HepG2 (cell line): ENCODE results near the gene KATNAL2. TPM values are rescaled to one million over a fixed set of nuclear protein-coding genes. Genes with fewer than 3 reads are reported as not detected.

ENCODE experiments used
- ATAC-seq: fragments of 200-7000 bp; cut with Tn5 transposase; 3 replicates; pipeline ENCODE4 v1.9.1; 2020; ENCODE audit warnings: mild to moderate bottlenecking, moderate library complexity
- BruUV-seq: library from RNA; stranded (reverse); fragments of 400-500 nt; replicated peaks from 2 replicates; lab custom pipeline; 2021; lab: Mats Ljungman, UMichigan
- CTCF ChIA-PET: fragments of 300-600 bp; formaldehyde crosslinking; extraction: SDS; loops from one replicate; lab custom pipeline; 2021; ENCODE audit warnings: low total read pairs, inconsistent platforms, low intra/inter-chr PET ratio; lab: Yijun Ruan, JAX
- POLR2A ChIA-PET: fragments of 350-600 bp; sonication (Branson Sonifier 250); formaldehyde crosslinking; loops from one replicate; lab custom pipeline; 2020; ENCODE audit warnings: antibody characterized with exemption, inconsistent platforms; lab: Yijun Ruan, JAX
- DNase-seq: peaks from one replicate; pipeline ENCODE4 v3.0.0-alpha.2; 2015; ENCODE audit warnings: low spot score
- FAIRE-seq: peaks from 3 replicates; lab custom pipeline; 2011; peaks lifted over from hg19 to GRCh38; lab: Jason Lieb, UNC
- H2AFZ ChIP-seq: one replicate; pipeline ENCODE4 v1.6.1; 2011; ENCODE audit warnings: low read length, inconsistent platforms
- H3K27ac ChIP-seq: fragments of 300-600 bp; 3 replicates; pipeline ENCODE4 v1.8.0; 2011; ENCODE audit warnings: mixed run types, mild to moderate bottlenecking, mixed read lengths, low read length, inconsistent platforms; ENCODE audit not compliant: insufficient read depth; ENCODE audit errors: extremely low read length
- H3K27me3 ChIP-seq, 2 experiments: fragments of 200-600 bp in 1 of 2; 2 replicates in 1 of 2; 3 replicates in 1 of 2; pipeline versions ENCODE4 v1.6.0 to v1.8.0; 2011; ENCODE audit warnings: low read length in 2 of 2, mild to moderate bottlenecking in 2 of 2, moderate library complexity in 2 of 2, inconsistent platforms in 1 of 2; ENCODE audit not compliant: insufficient read depth in 2 of 2, control insufficient read depth in 1 of 2
- H3K36me3 ChIP-seq, 2 experiments: fragments of 200-600 bp in 1 of 2; replicated peaks in 1 of 2; 2 replicates in 1 of 2; 3 replicates in 1 of 2; pipeline versions ENCODE4 v1.5.1 to v1.8.0; 2011; ENCODE audit warnings: low read length in 2 of 2, inconsistent platforms in 1 of 2; ENCODE audit not compliant: insufficient read depth in 2 of 2, control insufficient read depth in 1 of 2
- H3K4me1 ChIP-seq: 2 replicates; pipeline ENCODE4 v1.5.1; 2012; ENCODE audit warnings: low read length, inconsistent platforms; ENCODE audit not compliant: insufficient read depth
- H3K4me2 ChIP-seq: 2 replicates; pipeline ENCODE4 v1.6.0; 2011; ENCODE audit warnings: low read depth, low read length, inconsistent platforms
- H3K4me3 ChIP-seq, 3 experiments: fragments of 200-600 bp in 1 of 3; sonication (generic), shearing (Covaris generic) in 1 of 3; replicated peaks in 1 of 3; 2 replicates each; pipeline ENCODE4 v1.5.1; 2011 to 2016; ENCODE audit warnings: low read length in 3 of 3, inconsistent platforms in 2 of 3, low read depth in 2 of 3, mild to moderate bottlenecking in 2 of 3, control low read depth in 1 of 3, mixed read lengths in 1 of 3; ENCODE audit not compliant: insufficient read depth in 1 of 3
- H3K79me2 ChIP-seq: one replicate; pipeline ENCODE4 v1.6.1; 2011; ENCODE audit warnings: low read length, inconsistent platforms; ENCODE audit not compliant: insufficient read depth
- H3K9ac ChIP-seq: 2 replicates; pipeline ENCODE4 v1.6.0; 2011; ENCODE audit warnings: mild to moderate bottlenecking, low read depth, low read length, inconsistent platforms; ENCODE audit not compliant: insufficient read depth
- H3K9me3 ChIP-seq: 2 replicates; pipeline ENCODE4 v1.5.1; 2012; ENCODE audit warnings: mild to moderate bottlenecking, low read length
- H4K20me1 ChIP-seq: 2 replicates; pipeline ENCODE4 v1.6.0; 2011; ENCODE audit warnings: inconsistent platforms, mild to moderate bottlenecking, low read length, moderate library complexity; ENCODE audit not compliant: insufficient read depth
- DMAP1 ChIP-seq: IDR thresholded peaks from 2 replicates; pipeline ENCODE4 v1.6.1; 2016
- ERF ChIP-seq: IDR thresholded peaks from 2 replicates; pipeline ENCODE4 v1.6.1; 2018; ENCODE audit warnings: missing biosample characterization, missing genetic modification reagents
- HIC2 ChIP-seq: sonication (generic); formaldehyde crosslinking; IDR thresholded peaks from 2 replicates; pipeline ENCODE4 v1.9.0; 2022; ENCODE audit warnings: low read depth, missing genetic modification reagents
- JARID2 ChIP-seq: sonication (generic); formaldehyde crosslinking; IDR thresholded peaks from 2 replicates; pipeline ENCODE4 v1.8.1; 2023; ENCODE audit warnings: missing genetic modification reagents, inconsistent platforms; ENCODE audit not compliant: insufficient replicate concordance
- RBFOX2 ChIP-seq: fragments of 200-400 bp; formaldehyde crosslinking; IDR thresholded peaks from 2 replicates; pipeline ENCODE4 v1.6.1; 2017; ENCODE audit warnings: low read depth, mild to moderate bottlenecking, low read length
- SAP130 ChIP-seq: IDR thresholded peaks from 2 replicates; pipeline ENCODE4 v1.6.1; 2016; ENCODE audit warnings: low read depth
- TOE1 ChIP-seq: sonication (generic); formaldehyde crosslinking; IDR thresholded peaks from 2 replicates; pipeline ENCODE4 v1.4.0; 2020; ENCODE audit warnings: mild to moderate bottlenecking, missing genetic modification reagents
- ZBTB37 ChIP-seq: sonication (generic); formaldehyde crosslinking; IDR thresholded peaks from 2 replicates; pipeline ENCODE4 v1.4.0; 2020; ENCODE audit warnings: mild to moderate bottlenecking, missing genetic modification reagents
- ZNF180 ChIP-seq: sonication (generic); formaldehyde crosslinking; IDR thresholded peaks from 2 replicates; pipeline ENCODE4 v1.4.0; 2020; ENCODE audit warnings: low read depth, missing genetic modification reagents, borderline replicate concordance
- ZNF446 ChIP-seq: sonication (generic); formaldehyde crosslinking; IDR thresholded peaks from 2 replicates; pipeline ENCODE4 v1.5.0; 2020; ENCODE audit warnings: mild to moderate bottlenecking, missing genetic modification reagents
- WGBS: methylation state at CpG from one replicate; pipeline ENCODE4 v1.1.6; 2017; ENCODE audit warnings: low lambda C conversion rate; 5-methylcytosine and 5-hydroxymethylcytosine counted together
- in situ Hi-C: cut with HindIII; loops from 2 replicates; pipeline ENCODE4 v1.10.0; 2017; ENCODE audit warnings: low pct_unique_long_range_greater_than_20kb; ENCODE audit not compliant: extremely low pct_ligation_motif_present
- intact Hi-C: fragments of 100-400 bp; cut with micrococcal nuclease; formaldehyde crosslinking; loops from one replicate; pipeline ENCODE4 v1.10.0; 2022; ENCODE audit not compliant: unreplicated experiment
- polyA plus RNA-seq, 8 experiments: library from polyadenylated mRNA; depleted of rRNA in 3 of 8; stranded (reverse) in 7 of 8; unstranded in 1 of 8; fragments of >200 nt; fragmentation: Illumina TruSeq in 4 of 8; extraction: Trizol in 4 of 8; gene quantifications; 2 replicates each; pipeline versions ENCODE4 v1.2.1 to v1.2.3, GENCODE V29; 2011 to 2016; ENCODE audit warnings: low read depth in 4 of 8, missing spikeins in 1 of 8, mixed read lengths in 1 of 8; ENCODE audit not compliant: insufficient read depth in 1 of 8
- total RNA-seq, 5 experiments: library from RNA; depleted of rRNA; stranded (reverse); fragments of >200 nt; fragmentation: Illumina TruSeq; extraction: Trizol; gene quantifications; 2 replicates each; pipeline ENCODE4 v1.2.3, GENCODE V29; 2016; ENCODE audit warnings: low read depth in 1 of 5
- TF ChIP-seq, protein P1 (sequence below): sonication (generic); formaldehyde crosslinking; IDR thresholded peaks from 2 replicates; pipeline ENCODE4 v1.5.1; 2020; ENCODE audit warnings: missing genetic modification reagents, mild to moderate bottlenecking, borderline replicate concordance

The KATNAL2 gene
- total and polyA plus RNA-seq, 2 of the 13 experiments (the other 11 are each of a cell fraction or from before 2014, with no cell fraction given), result not detected

- no peak for ATAC-seq
- POLR2A ChIA-PET, result no interaction called here
- TF ChIP-seq DMAP1 (CRISPR knock-in tag) (no peak), ZNF446 (no peak), HIC2 (CRISPR knock-in tag) (no peak), RBFOX2 (no peak), JARID2 (CRISPR knock-in tag) (no peak), TOE1 (CRISPR knock-in tag) (no peak), SAP130 (CRISPR knock-in tag) (no peak), ERF (CRISPR knock-in tag) (no peak), ZBTB37 (CRISPR knock-in tag) (no peak), ZNF180 (CRISPR knock-in tag) (no peak)
- TF ChIP-seq, protein P1, sequence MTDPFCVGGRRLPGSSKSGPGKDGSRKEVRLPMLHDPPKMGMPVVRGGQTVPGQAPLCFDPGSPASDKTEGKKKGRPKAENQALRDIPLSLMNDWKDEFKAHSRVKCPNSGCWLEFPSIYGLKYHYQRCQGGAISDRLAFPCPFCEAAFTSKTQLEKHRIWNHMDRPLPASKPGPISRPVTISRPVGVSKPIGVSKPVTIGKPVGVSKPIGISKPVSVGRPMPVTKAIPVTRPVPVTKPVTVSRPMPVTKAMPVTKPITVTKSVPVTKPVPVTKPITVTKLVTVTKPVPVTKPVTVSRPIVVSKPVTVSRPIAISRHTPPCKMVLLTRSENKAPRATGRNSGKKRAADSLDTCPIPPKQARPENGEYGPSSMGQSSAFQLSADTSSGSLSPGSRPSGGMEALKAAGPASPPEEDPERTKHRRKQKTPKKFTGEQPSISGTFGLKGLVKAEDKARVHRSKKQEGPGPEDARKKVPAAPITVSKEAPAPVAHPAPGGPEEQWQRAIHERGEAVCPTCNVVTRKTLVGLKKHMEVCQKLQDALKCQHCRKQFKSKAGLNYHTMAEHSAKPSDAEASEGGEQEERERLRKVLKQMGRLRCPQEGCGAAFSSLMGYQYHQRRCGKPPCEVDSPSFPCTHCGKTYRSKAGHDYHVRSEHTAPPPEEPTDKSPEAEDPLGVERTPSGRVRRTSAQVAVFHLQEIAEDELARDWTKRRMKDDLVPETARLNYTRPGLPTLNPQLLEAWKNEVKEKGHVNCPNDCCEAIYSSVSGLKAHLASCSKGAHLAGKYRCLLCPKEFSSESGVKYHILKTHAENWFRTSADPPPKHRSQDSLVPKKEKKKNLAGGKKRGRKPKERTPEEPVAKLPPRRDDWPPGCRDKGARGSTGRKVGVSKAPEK (CRISPR knock-in tag), result no peak
- DNase-seq, result no peak
- H3K9me3 ChIP-seq, result no peaks in the 10 kb centered on the region
- 100% methylated on average over 2 of the region's 2 CpGs for WGBS
- no peak overlapping the region for H2AFZ ChIP-seq
- no peaks in the 10 kb centered on the region for H3K27me3 ChIP-seq
- H3K36me3 ChIP-seq, result peaks cover 2 to 13% of the 10 kb centered on the region in 2 experiments; a peak in 4 of 5 replicates
- no peaks in the 10 kb centered on the region for H4K20me1 ChIP-seq
- CTCF ChIA-PET, result no interaction called here
- no peak for FAIRE-seq
- intact Hi-C loops (no loop called here), in situ Hi-C loops (no loop called here)
- H3K79me2 ChIP-seq, result no peaks in the 10 kb centered on the region
- no peak overlapping the region for H3K4me2 ChIP-seq
- H3K9ac ChIP-seq, result no peak overlapping the region
- no peak overlapping the region for H3K27ac ChIP-seq
- H3K4me1 ChIP-seq, result no peaks in the 10 kb centered on the region
- BruUV-seq, result no TSS peak
- H3K4me3 ChIP-seq, result no peak overlapping the region
These were observed 201.6 kb downstream of the KATNAL2 start for GRCh38 chr18:47118981-47119380.
